ENCODE measurements around the gene MED12L. TPM values are rescaled to one million over a fixed set of nuclear protein-coding genes. Genes with fewer than 3 reads are reported as not detected.

The MED12L gene
- total RNA-seq, 1 experiment from 2014 or later = 3.0 TPM

DNA sequence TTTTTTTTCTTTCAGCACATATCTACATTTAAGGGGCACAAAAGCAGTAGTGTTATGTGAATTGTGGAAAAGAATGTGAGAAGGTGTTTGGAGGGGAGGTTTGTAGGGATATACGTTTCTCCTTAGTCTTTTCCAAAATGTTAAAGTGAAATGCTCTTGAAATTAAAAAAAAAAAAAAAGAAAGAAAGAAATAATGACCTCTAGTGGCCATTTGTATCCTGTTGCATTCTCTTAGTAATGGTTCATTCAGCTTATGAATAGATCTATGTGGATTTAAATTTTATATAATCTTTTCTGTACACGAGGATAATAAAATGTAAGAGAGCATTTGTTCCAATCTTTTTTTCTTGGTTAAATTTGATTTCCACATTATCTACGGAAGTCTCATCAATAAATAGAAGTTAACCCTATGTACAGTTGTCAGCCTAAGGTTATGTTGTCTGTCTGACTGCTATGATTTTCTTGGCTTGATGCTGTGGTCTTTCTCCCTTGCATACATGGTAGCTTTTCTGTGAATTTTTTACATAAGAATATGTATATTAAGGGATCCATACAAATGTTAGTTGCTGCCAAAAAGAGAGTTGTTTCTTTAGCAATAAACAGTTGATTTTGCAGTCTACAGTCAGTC lies 242.2 kb downstream of the MED12L start:
- Histone ChIP-seq H3K9me3 (ENCODE audit: insufficient read depth, low read depth) (no peaks in the 10 kb centered on the region), H3F3A (ENCODE audit: insufficient read depth, low read depth) (peaks cover 7% of the 10 kb centered on the region), H3K4me2 (peak overlapping the region; percentile 61), H3K4me1 (replicated peaks; ENCODE audit: insufficient read depth) (peaks cover 14% of the 10 kb centered on the region), H4K20me1 (ENCODE audit: insufficient read depth) (no peaks in the 10 kb centered on the region), H2AFZ (no peak overlapping the region), H3K27ac (0 out of 2 replicates have a peak overlapping the region, but pooled peaks have one; percentile 14), H3K4me3 (no peak overlapping the region), H3K9me2 (ENCODE audit: insufficient read depth) (no peaks in the 10 kb centered on the region), H3K36me3 (ENCODE audit: low read depth) (no peaks in the 10 kb centered on the region), H3K79me2 (ENCODE audit: low read depth) (no peaks in the 10 kb centered on the region), H3K27me3 (ENCODE audit: insufficient read depth, low read depth) (no peaks in the 10 kb centered on the region)
- no peak for DNase-seq
- ChIA-PET POLR2A (ENCODE audit: unreplicated experiment) (interaction anchor here (0.6 kb wide), 2 partner anchors 83 to 1112 kb away, joined by 3 to 4 read pairs; no protein-coding TSS in a partner anchor), CTCF (interaction anchor here (0.5 to 2.8 kb wide), 12 partner anchors 22 to 1171 kb away, joined by 3 to 16 read pairs (median 5); no protein-coding TSS in a partner anchor)
- intact Hi-C loops (cut with micrococcal nuclease; ENCODE audit: unreplicated experiment) = loop anchor here (1.0 to 2.0 kb wide), 2 partner anchors 22 to 37 kb away; no protein-coding TSS in a partner anchor
- no TSS peak for BruUV-seq (replicated peaks)
- no peak for TF ChIP-seq EZH2 (IDR thresholded peaks at IDR 0.05; ENCODE audit: low read depth)
- TF ChIP-seq, protein P1, sequence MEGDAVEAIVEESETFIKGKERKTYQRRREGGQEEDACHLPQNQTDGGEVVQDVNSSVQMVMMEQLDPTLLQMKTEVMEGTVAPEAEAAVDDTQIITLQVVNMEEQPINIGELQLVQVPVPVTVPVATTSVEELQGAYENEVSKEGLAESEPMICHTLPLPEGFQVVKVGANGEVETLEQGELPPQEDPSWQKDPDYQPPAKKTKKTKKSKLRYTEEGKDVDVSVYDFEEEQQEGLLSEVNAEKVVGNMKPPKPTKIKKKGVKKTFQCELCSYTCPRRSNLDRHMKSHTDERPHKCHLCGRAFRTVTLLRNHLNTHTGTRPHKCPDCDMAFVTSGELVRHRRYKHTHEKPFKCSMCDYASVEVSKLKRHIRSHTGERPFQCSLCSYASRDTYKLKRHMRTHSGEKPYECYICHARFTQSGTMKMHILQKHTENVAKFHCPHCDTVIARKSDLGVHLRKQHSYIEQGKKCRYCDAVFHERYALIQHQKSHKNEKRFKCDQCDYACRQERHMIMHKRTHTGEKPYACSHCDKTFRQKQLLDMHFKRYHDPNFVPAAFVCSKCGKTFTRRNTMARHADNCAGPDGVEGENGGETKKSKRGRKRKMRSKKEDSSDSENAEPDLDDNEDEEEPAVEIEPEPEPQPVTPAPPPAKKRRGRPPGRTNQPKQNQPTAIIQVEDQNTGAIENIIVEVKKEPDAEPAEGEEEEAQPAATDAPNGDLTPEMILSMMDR (conservative IDR thresholded peaks at IDR 0.05) = peak; percentile 81

GRCh38 chr3:151328298-151328995 lies 243.0 kb downstream of the MED12L start:
- TF ChIP-seq, protein P1 (conservative IDR thresholded peaks at IDR 0.05) = no peak
- TF ChIP-seq EZH2 (IDR thresholded peaks at IDR 0.05; ENCODE audit: low read depth) = no peak
- H3K9me2 ChIP-seq (ENCODE audit: insufficient read depth) = no peaks in the 10 kb centered on the region
- H3K27ac ChIP-seq = peak overlapping the region; percentile 14
- peak overlapping the region; percentile 61 for H3K4me2 ChIP-seq
- H3K27me3 ChIP-seq (ENCODE audit: insufficient read depth, low read depth) = no peaks in the 10 kb centered on the region
- BruUV-seq (replicated peaks) = no TSS peak
- H3K36me3 ChIP-seq (ENCODE audit: low read depth) = no peaks in the 10 kb centered on the region
- peak overlapping the region; percentile 74 for H2AFZ ChIP-seq
- no peaks in the 10 kb centered on the region for H3K9me3 ChIP-seq (ENCODE audit: insufficient read depth, low read depth)
- H3K4me1 ChIP-seq (replicated peaks; ENCODE audit: insufficient read depth) = peaks cover 14% of the 10 kb centered on the region
- H3K4me3 ChIP-seq = peak overlapping the region; percentile 16; the same call in 1 of the 2 replicates
- H4K20me1 ChIP-seq (ENCODE audit: insufficient read depth) = no peaks in the 10 kb centered on the region
- H3F3A ChIP-seq (ENCODE audit: insufficient read depth, low read depth) = peaks cover 7% of the 10 kb centered on the region
- ChIA-PET CTCF (interaction anchor here (0.6 to 2.8 kb wide), 7 partner anchors 12 to 537 kb away, joined by 3 to 16 read pairs (median 3); partner anchors contain the start of gene GPR87), POLR2A (ENCODE audit: unreplicated experiment) (interaction anchor here (0.9 kb wide), 1 partner anchor 12 kb away, joined by 18 read pairs; the partner anchor contains the start of gene GPR87)
- no peaks in the 10 kb centered on the region for H3K79me2 ChIP-seq (ENCODE audit: low read depth)
- intact Hi-C loops (cut with micrococcal nuclease; ENCODE audit: unreplicated experiment) = no loop called here
- DNase-seq = peak in 1 of 2 experiments; percentile 58

GRCh38 chr3:151329363-151329762 lies 243.9 kb downstream of the MED12L start, which contains the start of gene P2RY13:
Gene P2RY13 (minus strand): TSS chr3:151329549. CDS start chr3:151329528, 21 bp downstream.
- Histone ChIP-seq H2AFZ (peak within 1 kb of the TSS; percentile 74), H3K4me3 (peak within 1 kb of the TSS; percentile 16; the same call in 1 of the 2 replicates), H3K4me2 (peak within 1 kb of the TSS; percentile 61), H3F3A (ENCODE audit: insufficient read depth, low read depth) (peaks cover 7% of the 10 kb centered on the region), H3K9me3 (ENCODE audit: insufficient read depth, low read depth) (no peaks in the 10 kb centered on the region), H3K27me3 (ENCODE audit: insufficient read depth, low read depth) (no peaks in the 10 kb centered on the region), H4K20me1 (ENCODE audit: insufficient read depth) (no peaks in the 10 kb centered on the region), H3K27ac (peak within 1 kb of the TSS; percentile 14), H3K4me1 (replicated peaks; ENCODE audit: insufficient read depth) (peaks cover 14% of the 10 kb centered on the region), H3K9me2 (ENCODE audit: insufficient read depth) (no peaks in the 10 kb centered on the region), H3K79me2 (ENCODE audit: low read depth) (no peaks in the 10 kb centered on the region), H3K36me3 (ENCODE audit: low read depth) (no peaks in the 10 kb centered on the region)
- intact Hi-C loops (cut with micrococcal nuclease; ENCODE audit: unreplicated experiment) = no loop called here
- no TSS peak for BruUV-seq (replicated peaks)
- TF ChIP-seq, protein P1 (conservative IDR thresholded peaks at IDR 0.05) = no peak
- no peak for TF ChIP-seq EZH2 (IDR thresholded peaks at IDR 0.05; ENCODE audit: low read depth)
- ChIA-PET POLR2A (ENCODE audit: unreplicated experiment) (no interaction called here), CTCF (no interaction called here)
- no peak for DNase-seq
